Stimulated activated CD8-positive, alpha-beta memory T cell treated with anti-CD3 and anti-CD28 coated beads, Interleukin-12 subunit alpha, Interleukin-12 subunit beta, amount 100 ng/mL, for 24 hours (primary cell): ENCODE results near the gene POLR3B.

Experiments
- DNase-seq: peaks from one replicate; pipeline ENCODE4 v3.0.0-alpha.2; 2020; ENCODE audit errors: extremely low read depth

POLR3B gene

DNA sequence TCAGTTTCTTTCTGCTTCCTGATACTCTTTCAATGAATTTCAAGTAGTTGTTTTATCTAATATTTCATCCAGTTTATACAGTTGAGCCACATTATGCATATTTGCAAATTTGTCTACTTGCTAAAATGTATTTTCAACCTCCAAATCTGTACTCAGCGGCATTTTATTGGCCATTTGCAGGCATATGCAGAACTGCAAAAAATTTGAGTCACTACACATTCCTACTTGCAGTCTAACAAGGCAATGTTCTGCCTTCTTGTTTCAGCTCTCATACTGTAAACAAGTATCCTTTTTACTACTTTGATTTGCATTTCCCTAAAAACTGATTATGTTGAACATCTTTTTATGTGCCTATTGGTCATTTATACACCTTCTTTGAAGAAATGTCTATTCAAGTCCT is 55.0 kb downstream of the POLR3B start:
- DNase-seq: no peak

DNA sequence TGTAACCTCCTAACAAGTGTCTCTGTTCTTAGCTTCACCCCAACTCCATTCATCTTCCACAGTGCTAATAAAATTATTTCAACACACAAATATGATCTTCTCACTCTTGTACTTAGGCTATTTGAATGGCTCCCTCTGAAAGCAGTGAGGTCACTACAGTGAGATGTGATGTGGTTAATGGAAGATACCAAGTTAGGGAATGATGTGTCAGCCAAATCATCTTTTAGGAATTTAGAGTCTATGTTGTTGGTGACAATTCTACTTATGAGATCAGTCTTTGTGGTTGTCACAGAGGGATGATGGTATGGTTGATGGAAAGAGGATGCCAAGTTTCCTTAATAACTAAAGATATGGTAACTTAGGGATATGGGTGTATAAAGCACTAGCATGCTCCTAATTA is 57.6 kb downstream of the POLR3B start:
- DNase-seq: no peak

DNA sequence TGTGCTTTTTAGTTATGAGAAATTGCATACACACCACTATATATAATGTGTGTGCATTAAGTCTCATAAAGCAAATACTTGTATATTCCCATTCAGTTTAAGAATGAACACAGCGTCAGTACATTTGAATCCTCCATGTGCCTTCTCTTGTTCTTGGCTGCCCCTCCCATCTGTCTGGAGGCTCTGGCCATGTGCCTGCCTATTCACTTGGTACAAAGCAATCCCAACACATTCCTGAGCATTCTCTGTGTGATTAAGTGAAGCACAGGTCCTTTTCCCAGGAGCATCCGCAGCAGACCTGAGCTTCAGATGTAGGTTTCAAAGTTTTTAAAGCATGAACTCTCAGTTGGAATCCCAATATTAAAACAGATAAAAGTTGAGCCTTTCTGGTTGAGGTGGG is 58.7 kb downstream of the POLR3B start:
- no peak for DNase-seq

DNA sequence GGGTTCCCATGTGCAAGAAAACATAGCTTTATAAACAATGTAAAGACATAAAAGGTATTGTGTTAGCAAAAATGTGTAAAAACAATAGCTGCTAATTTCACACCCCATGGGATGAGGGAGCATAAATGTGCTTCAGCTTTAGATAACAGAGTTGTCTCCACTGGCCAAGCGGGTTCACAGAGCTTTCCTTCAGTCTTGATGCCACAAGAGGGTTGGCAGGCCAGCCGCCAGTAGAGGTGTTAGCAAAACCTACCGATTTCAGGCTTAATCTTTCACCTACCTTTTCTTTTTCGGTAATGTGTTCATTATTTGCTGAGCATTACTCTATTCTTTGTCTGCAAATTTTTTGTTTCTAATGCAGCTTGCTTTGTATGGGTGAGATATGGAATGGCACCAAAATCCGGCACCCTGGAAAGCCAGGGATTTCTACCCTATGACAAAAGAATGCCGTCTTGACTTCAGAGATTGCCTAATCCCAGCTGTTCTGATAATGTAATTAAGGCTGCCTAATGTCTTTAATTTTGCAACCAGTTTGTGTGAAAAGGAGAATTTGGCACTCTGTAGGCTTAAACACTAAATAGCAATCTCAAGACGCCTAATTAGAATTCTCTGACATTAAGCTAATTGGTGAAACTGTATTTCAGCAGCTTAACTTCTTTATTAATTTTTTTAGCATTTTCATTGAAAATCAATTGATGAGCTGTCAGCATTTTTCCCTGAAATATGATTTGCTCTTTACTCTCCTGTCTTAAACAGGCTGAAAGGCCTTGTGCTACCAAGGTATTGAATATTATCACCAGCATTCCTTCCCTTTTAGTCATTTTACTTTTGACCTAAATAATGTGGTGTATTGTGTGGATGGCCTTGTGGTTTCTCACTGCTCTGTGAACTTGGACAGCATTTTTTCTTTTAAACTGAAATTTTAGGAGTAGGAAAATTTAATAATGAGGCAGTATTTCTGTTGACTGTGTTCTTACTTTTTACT is 60.7 kb downstream of the POLR3B start:
- no peak for DNase-seq

DNA sequence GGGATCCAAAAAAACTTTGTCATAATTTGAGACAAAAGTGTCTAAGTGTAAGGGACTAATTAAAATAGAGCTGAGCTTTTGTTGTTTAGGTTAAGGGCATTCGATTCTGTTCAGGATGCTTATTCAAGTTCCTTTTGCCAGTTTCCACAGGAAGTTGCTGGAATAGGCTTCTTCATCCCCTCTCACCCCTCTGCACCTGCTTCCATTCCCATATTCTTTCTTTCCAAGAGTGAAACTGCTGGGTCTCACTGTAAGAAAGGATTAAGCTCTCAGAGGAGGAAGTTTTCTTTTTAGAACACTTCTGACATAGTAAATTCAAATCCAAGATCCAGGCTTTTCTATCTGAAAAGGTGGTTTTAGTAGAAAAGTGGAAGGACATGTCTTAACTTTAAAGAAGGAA is 61.4 kb downstream of the POLR3B start:
- no peak for DNase-seq

DNA sequence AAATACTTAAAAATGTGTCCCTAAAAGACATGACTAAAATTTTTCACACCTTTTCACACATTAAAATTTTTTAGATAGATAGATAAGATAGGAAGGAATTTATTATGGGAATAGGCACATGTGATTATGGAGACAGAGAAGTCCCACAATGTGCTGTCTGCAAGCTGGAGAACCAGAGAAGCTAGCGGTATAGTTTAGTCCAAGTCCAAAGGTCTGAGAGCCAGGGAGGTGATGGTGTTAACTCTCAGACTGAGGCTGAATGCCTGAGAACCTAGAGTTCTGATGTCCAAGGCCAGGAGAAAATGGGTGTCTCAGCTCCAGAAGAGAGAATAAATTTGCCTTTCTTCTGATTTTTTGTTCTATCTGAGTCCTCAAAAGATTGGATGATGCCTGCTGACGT is 65.7 kb downstream of the POLR3B start:
- DNase-seq: no peak

DNA sequence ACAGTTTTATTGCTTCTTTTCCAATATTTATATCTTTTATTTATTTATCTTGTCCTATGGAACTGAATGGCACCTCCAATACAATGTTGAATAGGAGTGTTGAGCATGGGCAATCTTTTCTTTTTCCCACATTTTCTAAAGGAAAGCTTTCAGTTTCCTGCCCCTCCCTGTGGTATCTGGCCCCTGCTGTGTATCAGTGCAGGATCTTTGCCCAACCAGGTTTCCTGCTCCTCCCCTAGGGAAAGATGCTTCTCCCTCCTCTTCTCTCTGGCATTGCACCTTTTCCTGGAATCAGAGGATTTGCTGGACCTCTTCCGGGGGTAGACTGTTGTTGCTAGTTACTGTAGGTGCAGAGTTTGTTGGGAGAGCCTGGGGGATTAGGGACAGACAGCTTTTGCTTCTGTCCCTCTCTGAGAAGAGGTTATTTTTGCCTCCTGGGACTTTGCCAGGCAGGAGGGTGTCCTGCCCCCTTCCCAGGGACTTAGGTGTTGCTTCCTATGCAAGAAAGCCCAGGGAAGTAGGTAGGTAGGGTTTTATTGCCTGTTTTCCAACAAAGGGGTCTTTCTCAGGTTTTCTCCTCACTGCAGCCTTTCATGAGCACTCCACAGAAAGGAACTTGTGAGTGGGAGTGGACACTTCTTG is 67.6 kb downstream of the POLR3B start:
- DNase-seq: no peak

DNA sequence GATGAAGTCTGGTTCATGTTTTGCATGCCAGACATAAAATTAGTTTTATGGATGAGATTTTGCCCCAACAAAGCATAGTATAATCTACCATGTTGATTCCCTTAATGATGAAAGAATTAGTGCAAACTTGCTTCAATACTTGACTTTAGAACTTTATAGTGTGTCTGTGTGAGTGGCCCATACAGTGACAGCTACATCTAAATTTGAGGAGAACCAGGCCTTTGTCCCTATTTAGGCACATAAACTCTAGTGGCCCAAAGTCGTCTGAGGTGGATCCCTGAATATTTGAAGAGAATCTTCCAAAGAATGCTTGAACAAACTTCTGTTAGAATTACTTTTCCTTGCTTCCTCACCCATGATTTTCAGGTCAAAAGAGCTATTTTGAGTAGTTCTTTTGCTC is 70.4 kb downstream of the POLR3B start:
- DNase-seq: no peak

DNA sequence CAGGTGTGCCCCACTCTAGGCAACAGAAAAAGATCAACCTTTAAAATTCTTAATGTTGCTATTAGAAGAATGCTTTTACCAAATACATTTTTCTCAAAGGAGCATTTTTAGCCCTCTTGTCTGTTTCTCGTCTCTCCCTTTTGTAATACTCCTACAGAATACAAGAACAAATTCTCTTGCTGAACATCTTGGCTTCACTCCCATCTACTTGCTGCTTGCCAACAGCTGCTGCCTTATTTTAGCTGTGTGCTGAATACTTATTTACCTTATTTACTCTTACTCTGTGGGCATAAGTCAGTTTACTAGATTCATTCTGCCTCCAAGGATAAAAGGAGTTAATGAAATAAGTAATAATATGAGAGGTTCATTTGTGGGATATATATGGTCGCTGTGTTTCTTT is 70.8 kb downstream of the POLR3B start:
- DNase-seq: no peak

DNA sequence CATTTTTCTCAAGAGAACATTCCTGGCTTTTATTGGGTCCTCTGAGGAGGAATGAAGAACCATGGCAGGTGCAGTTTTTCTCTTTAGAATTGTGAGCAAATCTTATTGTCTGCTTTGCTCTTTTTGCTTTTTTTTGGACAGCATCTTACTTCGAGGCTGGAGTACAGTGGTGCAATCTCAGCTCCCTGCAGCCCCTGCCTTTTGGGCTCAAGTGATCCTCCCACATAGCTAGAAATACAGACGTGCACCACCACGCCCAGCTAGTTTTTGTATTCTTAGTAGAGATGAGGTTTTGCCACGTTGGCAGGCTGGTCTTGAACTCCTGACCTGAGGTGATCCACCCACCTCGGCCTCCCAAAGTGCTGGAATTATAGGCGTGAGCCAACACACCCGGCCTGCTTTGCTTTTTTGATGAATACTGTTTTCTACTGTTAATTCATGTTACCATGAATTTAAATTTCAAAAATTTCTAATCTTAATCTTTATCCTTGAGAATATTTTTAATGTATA is 71.5 kb downstream of the POLR3B start:
- DNase-seq: no peak

DNA sequence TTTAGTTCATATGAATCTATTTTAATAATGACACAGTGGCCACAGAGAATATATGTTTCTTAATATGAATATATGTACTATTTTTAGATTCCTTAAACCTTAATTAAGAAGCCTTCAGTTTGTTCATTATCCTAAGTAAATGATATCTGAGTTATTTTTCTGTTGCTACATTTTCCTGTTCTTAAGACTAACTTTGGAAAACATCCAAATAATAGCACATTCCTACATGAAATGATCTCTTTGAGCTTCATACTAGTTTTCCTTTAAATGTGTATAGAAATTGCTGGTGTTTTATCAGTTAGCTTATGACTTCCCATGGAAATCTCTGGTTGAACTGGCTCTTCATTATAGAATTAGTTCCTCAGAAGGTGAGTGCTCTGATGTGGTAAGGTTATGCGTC is 72.1 kb downstream of the POLR3B start:
- no peak for DNase-seq

DNA sequence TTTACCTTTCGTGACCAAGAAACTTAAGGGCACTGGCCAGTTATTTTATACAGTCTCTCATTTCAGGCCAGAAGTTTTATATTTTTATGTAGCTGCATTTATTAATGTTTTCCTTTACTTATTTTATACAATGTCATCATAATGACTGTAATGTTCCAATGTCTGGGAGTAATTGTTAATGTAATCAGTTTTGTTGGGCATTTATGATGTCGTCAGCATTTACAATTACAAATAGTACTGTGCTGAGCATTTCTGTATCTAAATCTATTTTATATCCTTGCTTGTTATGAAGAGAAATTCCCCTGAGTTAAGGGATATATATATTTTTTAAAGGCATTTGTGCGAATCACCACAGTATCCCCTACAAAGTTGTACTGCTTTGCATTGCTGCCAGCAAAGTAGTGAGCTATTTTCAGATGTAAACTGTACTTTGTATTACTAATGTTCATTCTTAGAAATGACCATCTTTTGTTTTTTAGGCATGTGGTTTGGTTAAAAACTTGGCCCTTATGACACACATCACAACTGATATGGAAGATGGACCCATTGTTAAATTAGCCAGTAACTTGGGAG is 74.4 kb downstream of the POLR3B start:
- no peak for DNase-seq

DNA sequence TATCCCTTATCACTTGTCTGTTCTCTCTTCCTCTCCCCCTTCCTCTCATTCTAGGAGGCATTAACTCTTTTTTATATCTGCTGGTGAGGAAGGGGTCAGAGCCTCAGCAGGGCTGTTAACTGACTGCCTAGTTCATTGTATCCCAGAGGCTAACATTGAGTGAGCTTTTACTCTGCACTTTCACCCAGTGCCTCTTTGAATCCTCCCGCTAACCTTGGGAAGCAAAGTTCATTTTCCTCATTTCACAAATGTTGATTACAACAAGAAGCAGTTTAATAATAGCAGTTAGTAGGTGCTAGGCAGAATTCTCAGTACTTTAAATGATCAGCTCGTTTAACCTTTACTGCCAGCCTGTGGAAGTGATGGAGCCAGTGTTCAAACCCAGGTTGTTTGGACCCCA is 75.5 kb downstream of the POLR3B start:
- no peak for DNase-seq

DNA sequence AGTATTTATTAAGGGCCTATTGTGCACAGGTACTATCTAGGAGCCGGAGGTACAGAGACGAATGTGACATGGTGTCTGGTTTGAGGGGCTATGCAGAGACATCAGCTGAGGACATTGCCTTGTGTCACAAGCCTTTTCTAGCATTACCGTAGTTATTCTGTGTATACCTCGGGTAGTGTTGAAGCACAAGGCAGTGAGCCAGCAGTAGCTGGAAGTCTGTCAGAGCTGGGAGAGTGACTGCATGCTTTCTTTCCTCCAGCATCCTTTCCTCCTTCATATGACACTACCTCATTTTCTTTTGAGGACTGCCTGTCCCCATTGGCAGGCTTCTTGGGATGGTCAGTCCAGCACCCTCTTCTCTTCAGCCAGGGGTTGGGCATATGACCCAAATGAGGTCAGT is 77.0 kb downstream of the POLR3B start:
- DNase-seq: no peak

DNA sequence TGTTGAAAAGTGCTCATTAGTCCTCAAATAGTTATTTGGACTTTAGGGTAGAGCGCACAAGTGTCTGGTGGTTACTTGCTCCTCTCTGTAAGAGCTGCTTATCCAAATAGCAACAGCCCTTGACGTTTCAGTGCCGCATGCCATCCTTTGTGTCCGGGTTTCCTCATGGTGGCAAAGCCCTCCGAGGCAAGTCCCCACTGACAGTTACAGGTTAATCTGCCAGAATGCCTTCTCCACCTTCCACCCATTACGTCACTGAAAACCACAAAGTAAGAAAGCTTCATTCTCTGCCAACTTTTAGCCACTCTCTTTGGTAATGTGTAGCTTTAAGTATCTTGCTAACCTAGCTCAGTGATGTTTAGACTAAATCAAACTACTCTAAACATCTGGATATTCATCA is 78.6 kb downstream of the POLR3B start:
- no peak for DNase-seq

DNA sequence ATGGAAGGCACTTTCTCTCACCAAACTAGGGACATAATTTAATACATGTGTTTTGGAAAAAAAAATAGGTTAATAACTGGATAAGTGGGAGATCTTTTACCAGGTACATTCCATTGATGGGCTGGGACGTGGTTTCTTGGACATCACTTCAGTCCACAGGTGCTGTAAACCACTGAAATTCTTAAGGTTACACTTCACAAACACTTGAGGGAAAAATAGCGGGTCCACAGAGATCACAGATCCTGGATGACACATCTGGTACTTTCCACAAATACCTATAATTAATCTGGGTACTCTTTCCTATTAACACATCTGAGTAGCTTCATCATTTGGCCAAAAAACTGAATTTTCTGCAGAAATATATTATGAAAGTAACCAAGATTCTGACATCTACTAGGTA is 85.0 kb downstream of the POLR3B start:
- no peak for DNase-seq

DNA sequence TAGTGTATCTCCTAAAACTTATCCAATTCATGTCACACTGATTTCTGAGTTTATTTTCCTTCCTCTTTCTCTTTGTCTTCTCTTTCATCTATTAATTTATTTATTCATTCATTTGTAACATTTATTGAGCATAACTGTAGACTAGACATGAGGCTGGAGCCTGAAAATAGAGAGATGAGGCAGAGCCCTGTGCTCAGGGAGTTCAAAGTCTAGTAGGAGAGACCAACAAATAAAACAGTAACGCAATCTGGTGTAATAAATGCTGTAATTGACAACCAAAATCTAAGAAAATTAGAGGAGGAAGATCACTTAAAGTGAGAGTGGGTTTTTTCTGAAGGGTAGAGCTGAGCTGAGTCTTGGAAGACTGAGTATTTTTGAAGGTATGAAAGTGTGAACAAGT is 87.5 kb downstream of the POLR3B start:
- no peak for DNase-seq

DNA sequence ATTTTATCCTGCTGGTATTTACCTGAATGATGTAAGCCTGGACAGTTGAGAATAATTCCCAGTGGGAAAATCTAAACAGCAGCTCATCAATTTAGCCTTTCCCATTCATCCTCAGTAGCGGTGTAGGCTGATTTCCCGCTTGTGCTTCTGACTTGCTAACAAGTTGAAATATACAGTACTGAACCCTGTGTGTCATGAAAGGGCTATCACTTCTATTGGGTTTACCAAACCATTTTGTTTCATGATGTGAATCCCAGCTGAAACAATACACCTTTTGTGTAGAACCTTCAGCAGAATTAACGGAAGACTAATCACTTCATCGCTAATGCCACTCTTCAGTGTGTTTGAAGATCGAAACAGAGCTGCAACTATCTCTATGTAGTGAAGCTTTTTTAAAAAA is 88.4 kb downstream of the POLR3B start:
- no peak for DNase-seq

DNA sequence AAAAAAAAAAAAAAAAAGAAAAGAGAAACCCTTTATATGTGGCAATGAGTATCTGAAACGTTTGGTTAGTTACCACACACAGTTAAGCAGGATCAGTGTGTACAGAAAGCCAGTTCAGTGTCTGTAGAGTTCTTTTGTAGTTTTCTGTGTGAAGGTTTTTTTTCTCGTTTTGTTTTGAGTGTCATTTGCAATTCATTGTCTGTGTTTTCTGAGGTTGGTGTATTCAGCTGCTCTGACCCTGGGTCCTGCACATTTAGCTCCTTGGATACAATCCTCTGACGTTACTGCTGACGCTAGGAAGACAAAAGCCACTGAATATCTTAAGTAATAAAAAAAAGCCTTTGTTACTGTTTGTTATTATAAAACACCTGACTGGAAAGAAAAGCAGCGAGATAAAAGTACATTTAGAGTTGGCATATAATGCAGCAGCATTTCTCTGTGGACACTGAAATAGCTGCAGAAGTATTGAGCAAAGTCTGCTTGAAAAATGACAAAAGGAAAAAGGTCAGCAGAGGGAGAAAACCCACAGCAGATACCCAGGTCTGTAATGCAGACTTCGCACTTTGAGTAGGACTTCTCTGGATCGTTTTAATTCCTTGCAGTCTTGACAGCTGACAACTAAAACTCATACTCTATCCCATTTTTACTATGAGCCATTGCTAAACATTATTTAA is 89.0 kb downstream of the POLR3B start:
- DNase-seq: no peak

DNA sequence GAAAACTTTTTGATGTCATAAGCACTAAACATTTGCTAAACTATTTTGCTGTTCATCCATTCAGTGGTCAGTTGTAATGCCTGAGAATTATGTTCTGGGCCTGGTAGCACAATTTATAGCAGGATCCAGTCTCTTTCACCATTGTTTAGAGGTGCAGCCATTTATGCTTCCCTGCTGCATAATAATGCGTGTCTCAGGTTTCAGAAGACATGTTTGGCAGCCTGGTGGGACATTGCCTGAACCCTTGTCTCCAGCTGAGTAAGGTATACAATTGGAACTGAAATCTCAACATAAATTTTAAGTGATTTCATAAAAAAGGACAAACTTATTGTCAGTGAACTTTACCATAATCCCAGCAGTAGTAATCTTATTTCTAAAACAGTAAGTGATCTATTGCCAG is 94.8 kb downstream of the POLR3B start:
- DNase-seq: no peak

DNA sequence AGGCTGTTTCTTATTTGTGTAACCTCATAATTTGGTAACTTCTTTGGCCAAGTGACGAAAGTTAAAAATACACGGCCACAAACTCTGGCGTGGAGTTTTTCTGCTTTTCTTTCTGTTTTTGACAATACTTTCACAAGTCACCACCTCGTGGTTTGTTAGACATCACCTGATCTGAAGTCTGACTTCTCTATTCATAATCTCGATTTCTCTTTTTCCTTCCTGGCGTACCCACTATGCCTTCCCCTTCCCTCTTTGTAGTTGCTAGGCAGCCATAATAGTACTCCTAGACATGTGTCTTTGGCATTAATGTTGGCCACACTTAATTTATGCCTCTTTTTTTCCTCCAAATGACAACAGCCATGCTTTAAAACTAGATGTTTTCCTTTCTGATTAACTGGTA is 97.6 kb downstream of the POLR3B start:
- DNase-seq: no peak

DNA sequence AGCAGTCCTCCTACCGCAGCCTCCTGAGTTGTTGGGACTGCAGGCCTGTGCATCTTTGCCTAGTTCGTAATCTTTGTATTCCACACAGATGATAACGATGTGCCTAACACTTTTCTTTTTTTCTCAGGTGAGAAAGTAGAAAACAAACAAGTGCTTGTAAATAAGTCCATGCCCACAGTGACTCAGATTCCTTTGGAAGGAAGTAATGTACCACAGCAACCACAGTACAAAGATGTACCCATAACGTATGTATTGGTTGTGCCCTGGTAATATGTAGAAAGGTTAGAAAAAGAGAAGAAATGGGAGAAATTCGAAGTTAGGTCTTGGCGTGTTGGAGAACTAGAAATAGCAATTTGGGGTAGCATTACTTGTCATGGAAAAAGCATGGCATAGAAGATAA is 101.6 kb downstream of the POLR3B start:
- DNase-seq: no peak
